Measurements from ENCODE around the gene FGF22.

Gene FGF22

GRCh38 chr19:644789-645188, 5.1 kb downstream of the FGF22 start:
- DNase-seq, result no peak

- no peak for DNase-seq
Measured at GRCh38 chr19:645912-646778, 6.5 kb downstream of the FGF22 start.

- DNase-seq, result no peak
Measured at GRCh38 chr19:646779-647565, 7.3 kb downstream of the FGF22 start.

GRCh38 chr19:647566-648284, 8.0 kb downstream of the FGF22 start:
- DNase-seq, result no peak

- no peak for DNase-seq
Measured at GRCh38 chr19:648305-648704, 8.6 kb downstream of the FGF22 start.

- no peak for DNase-seq
Measured at GRCh38 chr19:648904-649801, 9.5 kb downstream of the FGF22 start.

GRCh38 chr19:650121-650520, 10.4 kb downstream of the FGF22 start:
- DNase-seq, result no peak

- DNase-seq, result no peak
Measured at GRCh38 chr19:651114-651818, 11.6 kb downstream of the FGF22 start.

GRCh38 chr19:651991-652390, 12.3 kb downstream of the FGF22 start:
- DNase-seq, result no peak

- DNase-seq, result no peak
Measured at GRCh38 chr19:652467-653389, 13.0 kb downstream of the FGF22 start.

- DNase-seq, result no peak
Measured at GRCh38 chr19:653425-653824, 13.7 kb downstream of the FGF22 start.

- DNase-seq, result no peak
Measured at GRCh38 chr19:655691-656090, 16.0 kb downstream of the FGF22 start.

GRCh38 chr19:656751-657559, 17.3 kb downstream of the FGF22 start:
- no peak for DNase-seq

GRCh38 chr19:657611-658010, 17.9 kb downstream of the FGF22 start:
- DNase-seq, result no peak

GRCh38 chr19:658059-658839, 18.6 kb downstream of the FGF22 start:
- no peak for DNase-seq

- no peak for DNase-seq
Measured at GRCh38 chr19:658916-659839, 19.5 kb downstream of the FGF22 start.

- DNase-seq, result no peak
Measured at GRCh38 chr19:660793-661426, 21.2 kb downstream of the FGF22 start.
